ENCODE measurements around the gene PEF1.
"Not testable (repeated sequence)": the region's sequence is repeated elsewhere in the genome, so short reads cannot be mapped to it uniquely, and the experiment has no call there.

PEF1 gene

GRCh38 chr1:31602081-31602480 lies 42.6 kb downstream of the PEF1 start:
- no peak for DNase-seq

- DNase-seq: no peak
Observed at GRCh38 chr1:31600641-31601040, 44.0 kb downstream of the PEF1 start.

GRCh38 chr1:31598980-31599379 lies 45.7 kb downstream of the PEF1 start:
- no peak for DNase-seq

GRCh38 chr1:31596737-31597097 lies 48.0 kb downstream of the PEF1 start:
- DNase-seq: no peak

- no peak for DNase-seq
Observed at GRCh38 chr1:31595836-31596736, 48.6 kb downstream of the PEF1 start.

GRCh38 chr1:31593770-31594632 lies 50.7 kb downstream of the PEF1 start:
- no peak for DNase-seq

- DNase-seq: no peak
Observed at GRCh38 chr1:31593136-31593665, 51.5 kb downstream of the PEF1 start.

- DNase-seq: no peak
Observed at GRCh38 chr1:31592132-31592531, 52.5 kb downstream of the PEF1 start.

GRCh38 chr1:31591425-31592093 lies 53.1 kb downstream of the PEF1 start:
- no peak for DNase-seq

GRCh38 chr1:31588751-31589515 lies 55.7 kb downstream of the PEF1 start:
- DNase-seq: no peak

- no peak for DNase-seq
Observed at GRCh38 chr1:31587720-31588423, 56.8 kb downstream of the PEF1 start.

GRCh38 chr1:31587328-31587699 lies 57.4 kb downstream of the PEF1 start:
- not testable (repeated sequence) for DNase-seq

GRCh38 chr1:31586376-31587327 lies 58.0 kb downstream of the PEF1 start:
- DNase-seq: no peak

- DNase-seq: no peak
Observed at GRCh38 chr1:31585736-31586365, 58.8 kb downstream of the PEF1 start.

GRCh38 chr1:31584869-31585735 lies 59.6 kb downstream of the PEF1 start:
- DNase-seq: no peak

- no peak for DNase-seq
Observed at GRCh38 chr1:31583995-31584868, 60.4 kb downstream of the PEF1 start.

- no peak for DNase-seq
Observed at GRCh38 chr1:31583082-31583994, 61.3 kb downstream of the PEF1 start.

Data from NCI-H1048 (cell line).